Lower leg skin (tissue), 3 donors: ENCODE measurements around the gene CPVL.

Experiments used
- CTCF ChIP-seq, 3 donors: fragments of 450-650 bp; IDR thresholded peaks; one replicate each; pipeline ENCODE4 v1.5.1; 2016; ENCODE audit warnings: antibody characterized with exemption in 3 of 3, mild to moderate bottlenecking in 3 of 3, moderate library complexity in 2 of 3
- POLR2A ChIP-seq, 2 donors: fragments of 450-650 bp; IDR thresholded peaks; one replicate each; pipeline ENCODE4 v1.6.1; 2016 to 2017; ENCODE audit warnings: antibody characterized with exemption in 2 of 2, mild to moderate bottlenecking in 1 of 2, moderate library complexity in 1 of 2

- TF ChIP-seq CTCF (IDR thresholded peaks at IDR 0.05) (no peak), POLR2A (IDR thresholded peaks at IDR 0.05) (no peak)
Observed at GRCh38 chr7:29040579-29040925, 105.8 kb downstream of the CPVL start.
